GM18520 (cell line): ENCODE measurements around the gene DGCR8.

Experiments
- ATAC-seq: cut with Tn5 transposase; IDR thresholded peaks from one replicate; pipeline ENCODE4 v1.9.1; 2021; ENCODE audit not compliant: unreplicated experiment

DGCR8 gene

DNA sequence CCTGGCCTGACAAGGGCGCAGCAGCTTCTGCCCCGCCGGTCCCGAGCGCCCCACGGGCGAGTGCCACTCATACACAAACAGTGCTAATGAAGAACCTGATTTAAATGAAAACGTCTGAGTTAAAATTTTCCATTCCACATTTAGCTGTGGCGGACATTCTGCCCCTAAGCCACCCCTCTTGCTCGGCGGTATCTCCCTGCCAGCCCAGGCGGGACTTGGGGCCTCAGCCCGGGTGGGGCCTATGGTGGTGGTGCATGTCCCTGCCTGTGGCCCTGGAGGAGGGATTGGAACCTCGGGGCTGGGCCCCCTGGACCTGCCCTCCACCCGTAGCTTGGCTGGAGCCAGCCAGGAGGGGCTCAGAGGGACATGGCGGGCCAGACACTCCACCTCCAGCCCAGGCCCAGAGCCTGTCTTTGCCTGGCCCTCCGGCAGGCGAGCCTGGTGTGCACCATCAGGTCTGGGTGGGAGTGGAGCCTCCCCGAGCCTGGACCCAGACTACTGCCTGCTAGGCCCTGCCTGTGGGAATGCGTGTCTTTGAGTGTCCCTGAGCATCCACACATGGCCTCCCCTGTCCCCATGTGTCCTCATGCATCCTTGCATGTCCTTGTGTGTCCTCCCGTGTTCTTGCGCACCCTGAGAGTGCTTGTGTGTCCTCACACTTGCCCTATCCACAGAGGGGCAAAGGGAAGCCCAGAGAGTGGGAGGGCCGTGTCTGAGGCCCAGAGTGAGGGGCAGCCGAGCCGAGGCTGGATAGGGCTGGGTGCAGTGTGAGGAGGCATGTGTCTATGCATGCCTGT, 56.0 kb downstream of the DGCR8 start:
- ATAC-seq = no peak

DNA sequence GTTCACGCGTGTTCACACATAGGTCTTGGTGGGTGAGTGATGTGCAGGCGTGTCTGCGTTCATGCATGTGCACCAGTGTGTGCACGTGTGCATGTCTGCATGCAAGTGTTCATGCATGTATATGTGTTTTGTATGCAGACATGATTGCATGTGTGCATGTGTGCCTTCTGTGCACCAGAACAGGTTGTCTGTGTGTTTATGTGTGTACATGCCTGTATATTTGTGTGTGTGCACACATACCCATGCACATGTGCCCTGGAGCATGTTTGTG, 56.5 kb downstream of the DGCR8 start:
- ATAC-seq = no peak

DNA sequence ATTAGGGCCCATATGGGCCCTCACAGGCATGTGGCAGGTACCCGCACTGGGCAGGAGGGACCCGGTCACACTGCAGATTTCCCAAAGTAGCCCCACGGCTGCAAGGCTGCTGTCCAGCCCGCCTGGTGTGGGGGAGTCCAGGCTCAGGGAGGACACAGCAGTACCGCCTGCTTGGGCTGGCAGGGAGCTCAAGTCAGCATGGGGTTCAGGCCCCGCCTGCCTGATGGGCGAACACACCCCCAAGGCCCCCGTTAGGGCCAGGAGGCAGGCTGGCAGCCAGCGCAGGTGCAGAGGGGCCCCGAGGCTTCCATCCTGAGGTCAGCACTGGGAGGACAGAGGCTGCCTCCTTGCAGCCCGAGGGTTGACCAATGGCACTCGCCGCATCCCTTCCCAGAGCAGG, 57.1 kb downstream of the DGCR8 start:
- ATAC-seq = no peak

DNA sequence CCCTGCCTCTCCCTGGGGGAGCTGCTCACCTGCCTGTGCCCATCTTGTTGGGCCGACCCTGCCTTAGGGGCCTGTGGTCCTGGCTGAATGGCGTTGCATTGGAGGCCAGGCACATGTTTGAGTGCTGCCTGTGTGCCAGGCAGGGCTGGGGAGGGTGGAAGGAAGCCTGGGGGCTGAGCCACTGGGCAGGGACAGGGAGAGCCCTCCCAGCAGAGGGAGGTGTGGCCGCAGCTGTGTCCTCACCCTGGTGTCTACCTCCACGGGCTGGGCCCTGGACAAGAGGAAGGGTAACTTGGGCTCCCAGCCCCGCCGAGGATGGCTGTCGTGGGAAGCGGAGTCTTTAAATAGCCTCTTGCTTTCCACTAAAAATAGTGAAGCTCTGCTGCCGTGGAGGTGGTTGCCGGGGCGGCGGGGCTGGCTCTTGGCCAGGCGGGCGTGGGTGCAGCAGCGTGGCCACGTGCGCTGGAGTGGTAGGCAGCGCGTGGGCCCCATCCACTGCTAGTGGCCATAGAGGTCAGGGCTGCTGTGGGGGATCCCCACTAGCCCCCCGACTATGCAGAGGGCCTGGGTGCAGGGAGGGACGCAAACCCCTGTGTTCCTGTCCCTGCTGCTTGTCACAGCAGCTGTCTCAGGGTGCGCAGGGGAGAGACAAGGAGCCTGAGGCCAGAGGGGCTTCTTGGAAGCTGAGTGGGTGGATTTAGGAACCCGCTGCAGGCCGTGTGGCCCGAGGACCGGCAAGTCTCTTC, 57.8 kb downstream of the DGCR8 start:
- no peak for ATAC-seq

DNA sequence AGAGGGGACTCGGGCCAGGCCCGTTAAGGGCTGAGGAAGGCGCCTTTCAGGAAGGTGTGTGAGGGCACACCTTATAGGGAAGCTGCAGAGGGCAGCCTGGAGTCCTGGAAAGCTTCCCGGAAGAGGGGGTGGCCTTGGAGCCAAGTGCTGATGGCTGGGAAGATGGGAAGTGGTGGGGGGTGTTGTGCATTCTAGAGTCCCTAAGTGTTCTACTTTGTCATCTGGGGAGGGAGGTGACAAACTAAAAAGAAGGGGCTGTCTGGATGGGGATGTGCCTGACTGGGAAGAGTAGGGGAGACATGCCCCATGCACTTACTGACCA, 58.3 kb downstream of the DGCR8 start:
- no peak for ATAC-seq

DNA sequence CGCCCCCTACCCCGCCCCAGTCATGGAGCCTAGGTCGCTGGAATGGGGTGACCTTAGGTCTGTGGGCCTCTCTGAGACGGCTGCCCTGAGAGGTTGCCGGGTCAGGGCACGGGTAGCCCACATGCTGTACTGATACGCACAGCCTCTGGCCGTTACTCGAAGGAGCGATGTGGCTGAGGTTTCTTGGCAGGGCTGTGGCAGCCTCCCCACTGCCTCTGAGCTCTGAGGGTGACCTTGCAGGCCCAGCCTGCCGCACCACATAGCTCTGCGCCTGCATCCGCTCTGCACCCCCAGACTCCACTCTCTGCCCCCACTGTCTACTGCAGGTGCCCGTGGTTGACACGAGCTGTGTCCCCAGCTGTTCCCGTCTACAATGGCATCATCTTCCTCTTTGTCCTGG, 58.8 kb downstream of the DGCR8 start:
- no peak for ATAC-seq

DNA sequence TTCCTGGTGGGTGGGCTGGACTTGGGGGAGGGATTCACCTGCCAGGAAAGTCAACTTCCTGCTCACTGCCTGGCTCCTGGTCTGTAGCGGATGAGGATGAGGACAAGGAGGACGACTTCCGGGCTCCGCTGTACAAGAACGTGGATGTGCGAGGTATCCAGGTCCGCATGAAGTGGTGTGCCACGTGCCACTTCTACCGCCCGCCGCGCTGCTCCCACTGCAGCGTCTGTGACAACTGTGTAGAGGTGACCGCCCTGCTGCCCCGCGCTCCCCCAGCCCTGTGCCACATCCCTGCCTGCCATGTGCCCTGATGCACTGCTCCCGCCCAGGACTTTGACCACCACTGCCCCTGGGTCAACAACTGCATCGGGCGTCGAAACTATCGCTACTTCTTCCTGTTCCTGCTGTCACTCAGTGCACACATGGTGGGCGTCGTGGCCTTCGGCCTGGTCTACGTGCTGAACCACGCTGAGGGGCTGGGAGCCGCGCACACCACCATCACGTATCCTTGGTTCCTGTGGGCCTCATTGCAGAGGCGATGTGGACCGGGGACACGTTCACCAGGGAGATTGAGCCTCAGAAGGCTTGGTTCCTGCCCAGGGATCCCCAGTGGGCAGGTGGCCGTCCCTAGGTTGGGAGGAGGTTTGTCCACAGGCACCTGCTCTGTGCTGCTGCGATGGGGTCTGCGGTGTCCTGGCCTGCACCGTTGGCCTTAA, 59.5 kb downstream of the DGCR8 start:
- no peak for ATAC-seq

DNA sequence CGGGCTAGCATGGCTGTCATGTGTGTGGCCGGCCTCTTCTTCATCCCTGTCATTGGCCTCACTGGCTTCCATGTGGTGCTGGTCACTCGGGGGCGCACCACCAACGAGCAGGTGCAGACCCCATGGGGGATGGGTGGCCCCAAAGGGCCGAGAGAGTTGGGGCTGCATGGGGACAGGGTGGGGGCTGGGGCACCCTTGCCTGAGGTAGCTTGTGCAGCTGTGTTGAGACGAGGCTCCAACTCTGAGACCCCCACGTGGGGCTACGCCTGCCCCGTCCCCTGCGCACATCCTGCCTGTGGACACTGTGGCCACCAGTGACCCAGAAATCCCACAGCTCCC, 60.0 kb downstream of the DGCR8 start:
- no peak for ATAC-seq

DNA sequence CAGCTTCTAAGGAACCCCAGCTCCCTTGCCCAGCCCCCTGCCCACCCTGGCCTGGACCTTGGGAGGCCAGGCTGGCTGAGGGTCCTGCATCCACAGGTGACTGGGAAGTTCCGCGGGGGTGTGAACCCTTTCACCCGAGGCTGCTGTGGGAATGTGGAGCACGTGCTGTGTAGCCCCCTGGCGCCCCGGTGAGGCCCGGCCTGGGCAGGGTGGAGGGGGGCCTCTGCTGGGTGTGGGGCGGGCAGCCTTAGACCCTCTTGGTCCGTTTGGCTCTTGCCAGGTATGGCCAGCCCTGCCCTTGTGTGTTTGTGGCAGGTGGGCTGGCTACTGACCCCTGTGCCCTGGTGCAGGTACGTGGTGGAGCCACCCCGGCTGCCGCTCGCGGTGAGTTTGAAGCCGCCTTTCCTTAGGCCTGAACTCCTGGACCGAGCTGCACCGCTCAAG, 60.5 kb downstream of the DGCR8 start:
- no peak for ATAC-seq

DNA sequence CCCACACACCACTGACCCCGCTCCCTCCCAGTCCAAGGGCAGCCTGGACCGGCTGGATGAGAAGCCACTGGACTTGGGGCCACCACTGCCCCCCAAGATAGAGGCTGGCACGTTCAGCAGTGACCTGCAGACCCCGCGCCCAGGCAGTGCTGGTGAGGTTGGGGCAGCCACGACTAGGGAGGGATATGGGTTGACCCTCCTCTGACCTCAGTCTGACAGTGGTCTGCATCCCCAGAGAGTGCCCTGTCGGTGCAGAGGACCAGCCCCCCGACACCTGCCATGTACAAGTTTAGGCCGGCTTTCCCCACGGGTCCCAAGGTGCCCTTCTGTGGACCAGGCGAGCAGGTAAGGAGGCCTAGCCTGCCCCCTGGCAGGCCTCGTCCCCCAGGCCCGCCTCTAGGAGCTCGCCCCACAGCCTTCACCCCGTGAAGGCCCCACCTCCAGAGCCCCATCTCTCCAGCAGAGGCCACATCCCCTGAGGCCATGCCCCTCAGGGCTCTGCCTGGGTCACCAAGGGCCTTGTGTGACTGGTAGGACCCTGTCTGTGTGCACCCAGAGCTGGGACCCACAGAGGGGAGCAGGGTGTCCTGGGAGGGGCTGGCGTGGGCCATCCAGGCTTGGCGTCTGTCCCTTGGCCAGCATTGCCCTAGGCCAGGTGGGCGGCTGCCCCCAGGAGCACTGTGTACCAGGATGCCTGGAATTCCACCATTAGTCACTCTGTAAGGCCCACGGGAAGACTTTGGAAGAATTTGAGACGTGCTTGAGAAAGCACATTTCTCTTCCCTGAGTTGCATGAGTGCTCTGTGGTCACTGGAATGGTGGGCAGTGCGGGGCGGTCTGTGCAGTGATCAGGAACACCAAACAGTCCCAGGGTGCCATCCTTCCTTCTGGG, 61.4 kb downstream of the DGCR8 start:
- ATAC-seq = no peak

DNA sequence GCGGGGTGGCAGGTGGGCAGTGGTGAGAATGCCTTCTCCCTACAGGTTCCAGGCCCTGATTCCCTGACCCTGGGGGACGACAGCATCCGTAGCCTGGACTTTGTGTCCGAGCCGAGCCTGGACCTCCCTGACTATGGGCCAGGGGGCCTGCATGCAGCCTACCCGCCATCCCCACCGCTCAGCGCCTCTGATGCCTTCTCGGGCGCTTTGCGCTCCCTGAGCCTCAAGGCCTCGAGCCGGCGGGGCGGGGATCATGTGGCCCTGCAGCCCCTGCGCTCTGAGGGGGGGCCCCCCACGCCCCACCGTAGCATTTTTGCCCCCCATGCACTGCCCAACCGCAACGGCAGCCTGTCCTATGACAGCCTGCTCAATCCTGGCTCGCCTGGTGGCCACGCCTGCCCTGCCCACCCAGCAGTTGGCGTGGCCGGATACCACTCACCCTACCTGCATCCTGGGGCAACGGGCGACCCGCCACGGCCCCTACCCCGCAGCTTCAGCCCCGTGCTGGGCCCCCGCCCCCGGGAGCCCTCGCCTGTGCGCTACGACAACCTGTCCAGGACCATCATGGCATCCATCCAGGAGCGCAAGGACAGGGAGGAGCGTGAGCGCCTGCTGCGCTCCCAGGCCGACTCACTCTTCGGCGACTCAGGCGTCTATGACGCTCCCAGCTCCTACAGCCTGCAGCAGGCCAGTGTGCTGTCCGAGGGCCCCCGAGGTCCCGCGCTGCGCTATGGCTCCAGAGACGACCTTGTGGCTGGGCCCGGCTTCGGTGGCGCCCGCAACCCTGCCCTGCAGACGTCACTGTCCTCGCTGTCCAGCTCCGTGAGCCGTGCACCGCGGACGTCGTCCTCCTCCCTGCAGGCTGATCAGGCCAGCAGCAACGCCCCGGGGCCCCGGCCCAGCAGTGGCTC, 62.9 kb downstream of the DGCR8 start:
- ATAC-seq = no peak

DNA sequence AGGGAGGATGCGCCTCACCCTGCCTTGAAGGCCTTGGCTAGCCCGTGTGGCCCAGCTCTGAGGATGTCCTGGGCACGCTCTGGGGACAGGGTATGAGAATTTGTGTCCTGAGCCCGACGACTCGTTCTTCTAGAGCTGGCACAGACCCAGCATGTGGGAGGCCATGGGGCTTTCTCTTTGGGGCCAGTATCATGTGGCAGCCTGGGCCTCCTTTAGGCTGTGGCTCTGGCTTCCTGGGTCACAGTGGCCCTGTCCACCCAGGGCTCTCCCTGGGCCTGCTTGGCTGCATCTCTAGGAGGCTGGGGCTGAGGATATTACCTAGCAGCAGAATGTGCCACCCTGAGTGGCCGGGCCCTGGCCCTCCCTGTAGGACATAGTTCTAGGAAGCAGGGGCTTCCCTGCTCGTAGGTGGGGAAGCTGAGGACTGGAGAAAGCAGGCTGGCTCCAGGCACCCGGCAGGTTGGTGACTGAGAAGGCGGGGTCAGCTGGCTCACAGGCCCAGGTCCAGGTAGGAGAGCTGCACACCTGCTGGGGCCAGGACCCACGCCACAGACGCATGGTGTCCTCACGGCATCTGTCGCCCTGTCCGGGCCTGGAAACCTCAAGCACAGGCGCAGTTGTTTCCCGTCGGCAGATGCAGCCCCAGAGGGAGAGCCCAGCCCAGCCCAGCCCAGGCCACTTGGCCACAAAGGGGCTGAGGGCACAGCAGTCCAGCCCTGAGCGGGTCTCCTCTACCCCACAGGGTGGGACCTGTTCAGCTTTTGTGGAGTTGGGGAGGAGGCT, 64.0 kb downstream of the DGCR8 start:
- no peak for ATAC-seq

DNA sequence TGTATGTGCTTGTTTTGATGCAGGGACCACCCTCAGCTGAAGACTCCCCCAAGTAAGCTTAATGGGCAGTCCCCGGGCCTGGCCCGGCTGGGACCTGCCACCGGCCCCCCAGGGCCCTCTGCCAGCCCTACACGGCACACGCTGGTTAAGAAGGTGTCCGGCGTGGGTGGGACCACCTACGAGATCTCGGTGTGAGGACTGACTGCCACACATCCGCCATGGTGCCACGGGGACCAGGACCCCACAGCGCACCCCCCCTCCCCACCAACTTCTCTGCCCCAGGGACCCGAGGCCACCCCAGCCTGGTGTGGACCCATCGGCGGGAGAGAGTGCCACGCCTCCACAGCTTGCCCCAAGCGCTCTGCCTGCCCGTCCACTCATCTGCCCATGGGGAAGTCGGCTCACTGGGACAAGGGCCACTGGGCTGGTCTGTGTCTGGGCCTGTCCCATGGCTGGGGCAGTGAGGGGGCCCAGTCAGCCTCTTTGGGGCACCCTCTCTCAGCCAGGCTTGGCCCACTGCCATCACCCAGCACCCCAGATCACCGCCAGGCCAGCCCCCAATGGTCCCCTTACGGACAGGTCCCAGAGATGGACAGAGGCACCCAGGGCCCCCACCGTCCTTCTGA, 65.3 kb downstream of the DGCR8 start:
- no peak for ATAC-seq

DNA sequence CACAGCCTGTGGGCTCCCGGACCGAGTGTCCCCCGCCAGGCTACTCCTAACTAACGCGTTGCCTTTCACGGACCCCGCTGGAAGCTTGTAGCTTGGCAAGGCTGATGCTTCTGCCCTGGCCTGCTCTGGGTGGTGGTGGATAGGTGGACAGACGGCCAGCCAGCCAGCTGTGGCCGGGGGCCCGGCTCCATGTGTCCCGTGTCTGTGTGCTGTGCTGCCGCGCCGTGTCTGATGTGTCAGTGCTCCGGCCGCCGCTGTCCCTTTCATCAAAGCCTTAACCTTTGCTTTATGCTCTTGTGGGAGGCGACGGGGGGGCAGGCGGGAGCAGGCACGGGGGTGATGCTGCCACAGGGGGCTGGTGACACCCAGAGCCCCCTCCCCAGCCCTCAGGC, 65.8 kb downstream of the DGCR8 start:
- no peak for ATAC-seq

DNA sequence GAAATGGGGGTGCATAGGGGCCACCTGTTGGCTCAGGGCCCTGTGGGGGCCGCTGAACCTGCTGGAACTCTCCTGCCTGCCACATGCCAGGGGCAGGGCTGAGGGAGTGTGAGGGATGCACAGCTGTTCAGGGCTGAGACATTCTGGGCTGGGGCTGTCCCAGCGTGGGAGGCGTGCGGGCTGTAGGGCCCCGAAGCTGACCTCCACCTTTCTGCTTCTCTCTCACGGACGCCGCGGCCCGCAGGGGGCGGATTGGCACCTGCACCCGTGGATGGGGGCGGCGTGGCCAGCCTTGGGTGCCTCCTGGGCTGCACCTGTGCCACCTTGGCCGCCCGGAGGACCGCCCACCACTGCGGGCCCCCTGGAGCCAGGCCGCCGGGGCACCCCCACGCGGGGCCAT, 66.7 kb downstream of the DGCR8 start:
- no peak for ATAC-seq

DNA sequence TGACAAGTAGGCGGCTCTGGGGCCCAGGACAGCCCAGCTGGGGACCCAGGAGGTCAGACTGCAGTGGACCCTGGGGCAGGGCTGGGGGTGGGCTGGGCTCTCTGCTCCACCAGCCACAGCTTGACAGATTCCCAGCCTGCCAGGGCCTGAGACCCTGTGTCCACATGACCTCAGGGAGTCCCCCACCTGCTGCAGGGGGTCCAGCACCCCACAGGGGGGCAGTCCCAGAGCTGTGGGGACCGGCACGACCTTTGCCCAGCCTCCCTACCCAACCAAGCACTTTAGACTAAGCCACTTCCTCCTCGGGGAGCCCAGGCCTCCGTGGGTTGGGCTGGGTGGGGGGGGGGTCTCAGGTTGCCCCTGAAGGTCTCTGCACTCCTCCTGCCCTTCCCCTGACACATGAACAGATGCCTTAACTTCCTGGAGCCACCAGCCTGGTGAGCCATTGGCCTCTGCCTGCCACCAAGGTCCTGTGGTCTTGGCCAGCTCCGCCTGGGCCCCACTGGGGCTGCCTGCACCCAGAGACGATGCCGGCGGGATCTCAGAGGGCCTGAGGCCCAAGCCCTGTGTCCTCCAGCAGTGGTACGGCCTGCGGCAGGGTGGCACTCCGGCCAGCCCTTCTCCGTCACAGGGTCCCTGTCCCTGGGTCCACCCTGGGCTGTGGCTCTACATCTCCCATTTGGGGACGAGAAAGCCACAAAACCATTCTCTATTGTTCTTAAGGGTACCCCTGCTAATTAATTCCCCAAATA, 67.4 kb downstream of the DGCR8 start:
- ATAC-seq = no peak

DNA sequence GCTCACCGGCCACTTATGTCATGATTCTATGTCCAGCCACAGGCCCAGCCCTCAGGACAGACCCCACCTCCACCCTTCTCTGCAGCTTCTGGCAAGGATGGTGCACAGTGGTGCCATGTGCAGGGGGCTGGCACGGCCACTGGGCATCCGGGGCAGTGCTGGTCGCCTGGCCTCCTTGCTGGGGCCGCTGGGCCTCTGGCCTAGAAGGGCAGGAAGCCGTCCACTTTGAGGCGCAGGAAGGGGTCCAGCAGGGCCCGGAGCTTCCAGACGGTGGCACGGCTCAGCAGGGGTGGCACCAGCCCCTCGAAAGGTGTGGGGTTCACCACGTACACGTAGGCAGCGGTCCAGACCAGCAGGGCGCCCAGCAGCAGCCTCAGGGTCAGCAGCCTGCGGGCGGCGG, 68.4 kb downstream of the DGCR8 start:
- no peak for ATAC-seq
